MG63 (cell line): ENCODE measurements around the gene ANGPT4. TPM values are rescaled to one million over a fixed set of nuclear protein-coding genes. Genes with fewer than 3 reads are reported as not detected.

Source experiments
- DNase-seq: peaks from one replicate; pipeline ENCODE4 v3.0.0-alpha.2; 2020
- H3K27me3 ChIP-seq: fragments of 250-450 bp; sonication (Bioruptor Pico); 2 replicates; pipeline ENCODE4 v1.5.1; 2020; ENCODE audit warnings: mild to moderate bottlenecking, moderate library complexity
- H3K36me3 ChIP-seq: fragments of 250-450 bp; sonication (Bioruptor Pico); 2 replicates; pipeline ENCODE4 v1.5.1; 2020; ENCODE audit warnings: mild to moderate bottlenecking, moderate library complexity
- H3K4me3 ChIP-seq: fragments of 250-450 bp; sonication (Bioruptor Pico); 2 replicates; pipeline ENCODE4 v1.5.1; 2020; ENCODE audit warnings: mild to moderate bottlenecking, moderate library complexity
- H3K9me3 ChIP-seq: fragments of 250-450 bp; sonication (Bioruptor Pico); 2 replicates; pipeline ENCODE4 v1.5.1; 2020; ENCODE audit warnings: mild to moderate bottlenecking, moderate library complexity
- total RNA-seq: library from RNA; depleted of rRNA; stranded (reverse); fragments of >200 nt; shearing (Covaris generic); gene quantifications from 2 replicates; pipeline ENCODE4 v1.2.3, GENCODE V29; 2014; ENCODE audit warnings: low replicate concordance

ANGPT4 gene
- total RNA-seq, 1 experiment from 2014 or later, result not detected

- peak; percentile 13 for DNase-seq
- Histone ChIP-seq H3K36me3 (no peaks in the 10 kb centered on the region), H3K4me3 (no peak overlapping the region), H3K27me3 (no peaks in the 10 kb centered on the region), H3K9me3 (no peaks in the 10 kb centered on the region)
Measured at GRCh38 chr20:891058-891705, 25.0 kb downstream of the ANGPT4 start.

- DNase-seq, result no peak
- H3K4me3 ChIP-seq, result no peak overlapping the region
- H3K9me3 ChIP-seq, result no peaks in the 10 kb centered on the region
- H3K27me3 ChIP-seq, result no peaks in the 10 kb centered on the region
- no peaks in the 10 kb centered on the region for H3K36me3 ChIP-seq
Measured at GRCh38 chr20:890666-891057, 25.5 kb downstream of the ANGPT4 start.

DNA sequence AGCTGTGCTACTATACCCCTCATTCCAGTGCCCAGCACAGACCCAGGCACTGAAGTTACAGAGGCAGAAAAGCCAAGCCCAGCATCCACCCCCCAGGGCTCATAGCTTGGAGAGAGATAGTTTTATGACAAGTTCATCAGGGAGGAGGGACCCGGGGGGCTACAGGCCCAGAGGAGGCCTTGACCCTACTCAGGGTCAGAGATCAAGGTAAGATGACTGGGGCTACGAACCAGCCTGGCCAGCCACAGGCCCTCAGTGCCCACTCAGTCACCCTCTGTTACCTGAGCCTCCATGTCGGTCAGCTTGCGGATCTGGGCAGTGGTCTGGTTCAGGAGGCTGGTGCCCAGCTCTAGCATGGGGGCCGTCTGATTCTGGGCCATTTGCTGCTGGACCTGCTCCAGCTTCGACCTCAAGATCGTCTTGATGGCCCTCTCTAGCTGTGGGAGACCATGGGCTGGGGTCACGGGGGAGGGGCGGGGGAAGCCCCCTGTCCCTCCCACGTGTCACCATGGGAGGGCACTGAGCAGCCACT, 26.1 kb downstream of the ANGPT4 start:
- Histone ChIP-seq H3K4me3 (no peak overlapping the region), H3K9me3 (no peaks in the 10 kb centered on the region), H3K36me3 (no peaks in the 10 kb centered on the region), H3K27me3 (no peaks in the 10 kb centered on the region)
- DNase-seq, result no peak

GRCh38 chr20:889106-889505, 27.0 kb downstream of the ANGPT4 start:
- H3K9me3 ChIP-seq, result no peaks in the 10 kb centered on the region
- no peak overlapping the region for H3K4me3 ChIP-seq
- H3K27me3 ChIP-seq, result no peaks in the 10 kb centered on the region
- no peaks in the 10 kb centered on the region for H3K36me3 ChIP-seq
- DNase-seq, result no peak

DNA sequence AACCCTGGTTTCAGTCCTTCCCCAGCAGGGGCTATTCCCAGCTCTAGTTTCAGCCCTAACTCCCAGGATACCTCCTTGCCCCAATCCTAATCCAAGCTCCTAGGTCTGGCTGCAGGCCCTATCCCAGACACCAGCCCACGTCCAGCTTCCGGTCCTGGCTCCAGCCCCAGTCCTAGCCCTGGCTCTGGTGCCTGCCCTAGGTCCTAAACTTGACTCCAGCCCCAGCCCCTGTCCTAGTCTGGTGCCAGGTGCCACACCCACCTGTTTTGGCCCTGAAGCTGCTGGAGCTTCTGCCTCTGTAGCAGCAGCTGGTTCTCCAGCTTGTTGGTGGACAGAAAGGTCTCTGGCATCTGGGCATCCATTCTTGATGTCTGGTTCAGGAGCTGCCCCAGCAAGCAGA, 28.1 kb downstream of the ANGPT4 start:
- no peaks in the 10 kb centered on the region for H3K27me3 ChIP-seq
- no peak overlapping the region for H3K4me3 ChIP-seq
- no peaks in the 10 kb centered on the region for H3K36me3 ChIP-seq
- no peaks in the 10 kb centered on the region for H3K9me3 ChIP-seq
- peak; percentile 50 for DNase-seq

GRCh38 chr20:887137-887536, 29.0 kb downstream of the ANGPT4 start:
- no peak overlapping the region for H3K4me3 ChIP-seq
- no peaks in the 10 kb centered on the region for H3K9me3 ChIP-seq
- H3K27me3 ChIP-seq, result no peaks in the 10 kb centered on the region
- no peak for DNase-seq
- no peaks in the 10 kb centered on the region for H3K36me3 ChIP-seq

- H3K9me3 ChIP-seq, result no peaks in the 10 kb centered on the region
- no peaks in the 10 kb centered on the region for H3K36me3 ChIP-seq
- DNase-seq, result no peak
- H3K27me3 ChIP-seq, result no peaks in the 10 kb centered on the region
- no peak overlapping the region for H3K4me3 ChIP-seq
Measured at GRCh38 chr20:884983-885952, 30.9 kb downstream of the ANGPT4 start.

GRCh38 chr20:881783-882144, 34.4 kb downstream of the ANGPT4 start:
- DNase-seq, result no peak
- no peaks in the 10 kb centered on the region for H3K9me3 ChIP-seq
- H3K4me3 ChIP-seq, result peak overlapping the region; percentile 4; the same call in 1 of the 2 replicates
- no peaks in the 10 kb centered on the region for H3K27me3 ChIP-seq
- no peaks in the 10 kb centered on the region for H3K36me3 ChIP-seq

GRCh38 chr20:881051-881782, 34.9 kb downstream of the ANGPT4 start:
- DNase-seq, result peak; percentile 74
- Histone ChIP-seq H3K4me3 (no peak overlapping the region), H3K9me3 (no peaks in the 10 kb centered on the region), H3K27me3 (no peaks in the 10 kb centered on the region), H3K36me3 (no peaks in the 10 kb centered on the region)

- Histone ChIP-seq H3K27me3 (no peaks in the 10 kb centered on the region), H3K4me3 (no peak overlapping the region), H3K9me3 (no peaks in the 10 kb centered on the region), H3K36me3 (no peaks in the 10 kb centered on the region)
- DNase-seq, result no peak
Measured at GRCh38 chr20:879626-880025, 36.5 kb downstream of the ANGPT4 start.

DNA sequence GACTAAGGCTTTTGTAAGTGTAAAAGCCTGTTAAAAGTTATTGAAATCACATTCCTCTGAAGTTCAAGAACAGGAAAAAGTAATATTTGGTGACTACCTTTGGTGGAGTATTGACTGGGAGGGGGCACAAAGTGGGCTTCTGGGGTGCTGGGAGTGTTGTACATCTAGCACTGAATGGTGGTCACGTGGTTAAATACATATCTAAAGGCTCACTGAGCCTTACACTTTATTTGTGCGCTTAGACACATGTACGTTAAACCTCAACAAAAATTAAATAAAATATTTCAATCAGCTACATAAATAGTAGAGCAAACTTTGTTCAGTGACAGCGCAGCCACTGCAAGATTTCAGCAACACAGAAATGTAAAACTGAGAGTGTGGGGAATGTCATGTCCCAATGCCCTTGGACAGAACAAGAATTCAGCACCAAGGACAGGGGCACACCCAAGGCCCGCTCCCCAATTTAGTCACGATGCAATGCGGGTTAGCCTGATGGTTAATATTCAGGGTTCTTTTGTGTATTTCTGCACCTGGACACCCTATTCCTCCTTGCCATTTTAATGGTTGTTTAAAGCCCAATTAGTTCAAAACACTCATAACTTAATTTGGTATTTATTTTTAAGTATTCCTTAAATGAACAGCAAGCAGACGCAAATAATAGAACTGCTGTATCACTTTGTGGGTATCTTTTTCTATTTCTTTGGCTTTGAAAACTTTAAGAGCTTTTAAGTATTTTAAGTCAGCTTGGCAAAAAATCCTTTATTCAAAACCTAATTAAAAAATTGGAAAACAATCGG, 37.4 kb downstream of the ANGPT4 start:
- Histone ChIP-seq H3K36me3 (no peaks in the 10 kb centered on the region), H3K4me3 (no peak overlapping the region), H3K27me3 (no peaks in the 10 kb centered on the region), H3K9me3 (no peaks in the 10 kb centered on the region)
- no peak for DNase-seq

DNA sequence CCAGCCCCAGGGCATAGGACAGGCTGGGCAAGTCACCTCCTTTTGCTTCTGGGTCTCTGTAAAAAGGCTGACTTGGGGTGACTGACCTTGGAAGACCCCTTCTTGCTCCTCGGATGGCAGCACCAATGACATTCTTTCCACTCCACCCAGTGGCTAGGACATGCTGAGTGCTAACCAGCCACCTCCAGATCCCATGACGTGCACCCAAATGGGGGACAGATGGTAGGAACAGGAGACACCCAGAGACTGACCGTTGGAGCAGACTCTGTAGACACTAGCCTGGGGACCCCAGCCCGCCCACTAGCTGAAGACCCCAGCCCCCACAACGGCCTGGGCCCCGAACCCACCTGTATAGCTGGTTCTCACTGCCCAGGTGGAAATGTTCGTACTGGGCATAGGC, 38.3 kb downstream of the ANGPT4 start:
- Histone ChIP-seq H3K36me3 (no peaks in the 10 kb centered on the region), H3K9me3 (no peaks in the 10 kb centered on the region), H3K4me3 (no peak overlapping the region), H3K27me3 (no peaks in the 10 kb centered on the region)
- no peak for DNase-seq

GRCh38 chr20:875115-875514, 41.0 kb downstream of the ANGPT4 start:
- Histone ChIP-seq H3K36me3 (no peaks in the 10 kb centered on the region), H3K4me3 (no peak overlapping the region), H3K9me3 (no peaks in the 10 kb centered on the region), H3K27me3 (no peaks in the 10 kb centered on the region)
- DNase-seq, result no peak

GRCh38 chr20:873875-874607, 42.1 kb downstream of the ANGPT4 start:
- DNase-seq, result no peak
- no peaks in the 10 kb centered on the region for H3K27me3 ChIP-seq
- H3K9me3 ChIP-seq, result no peaks in the 10 kb centered on the region
- H3K4me3 ChIP-seq, result no peak overlapping the region
- H3K36me3 ChIP-seq, result no peaks in the 10 kb centered on the region

- no peak overlapping the region for H3K4me3 ChIP-seq
- no peaks in the 10 kb centered on the region for H3K27me3 ChIP-seq
- H3K9me3 ChIP-seq, result no peaks in the 10 kb centered on the region
- DNase-seq, result no peak
- H3K36me3 ChIP-seq, result no peaks in the 10 kb centered on the region
Measured at GRCh38 chr20:872855-873520, 43.1 kb downstream of the ANGPT4 start.
